K562 (cell line): ENCODE data around the gene MAPK13. TPM values are rescaled to one million over a fixed set of nuclear protein-coding genes. Genes with fewer than 3 reads are reported as not detected.

ENCODE experiments used
- ATAC-seq: fragments of 200-7000 bp; cut with Tn5 transposase; 3 replicates; pipeline ENCODE4 v1.9.1; 2020; ENCODE audit warnings: moderate library complexity
- BruUV-seq: library from RNA; stranded (reverse); fragments of 400-500 nt; replicated peaks from 2 replicates; lab custom pipeline; 2021; lab: Mats Ljungman, UMichigan
- CTCF ChIA-PET: fragments of 300-600 bp; formaldehyde crosslinking; extraction: SDS; loops from one replicate; lab custom pipeline; 2021; ENCODE audit warnings: low intra/inter-chr PET ratio; lab: Yijun Ruan, JAX
- POLR2A ChIA-PET: fragments of 300-600, 350-650 bp; sonication (Branson Sonifier 250); formaldehyde crosslinking; extraction: SDS; loops from one replicate; lab custom pipeline; 2021; ENCODE audit warnings: antibody characterized with exemption, inconsistent platforms; lab: Yijun Ruan, JAX
- DNase-seq, 4 experiments: peaks; one replicate each; pipeline versions ENCODE4 v3.0.0 to v3.0.0-alpha.2; 2011 to 2018; ENCODE audit warnings: low spot score in 3 of 4, mixed read lengths in 3 of 4; ENCODE audit errors: extremely low read depth in 1 of 4
- FAIRE-seq: peaks from 2 replicates; lab custom pipeline; 2011; peaks lifted over from hg19 to GRCh38; lab: Jason Lieb, UNC
- H2AFZ ChIP-seq: 2 replicates; pipeline ENCODE4 v1.6.0; 2011; ENCODE audit warnings: low read depth, low read length, control low read depth, inconsistent platforms
- H3K27ac ChIP-seq: fragments of 200-600 bp; 3 replicates; pipeline ENCODE4 v1.8.0; 2011; ENCODE audit warnings: low read depth, mild to moderate bottlenecking, control low read depth, inconsistent platforms, low read length, moderate library complexity, mixed read lengths; ENCODE audit errors: extremely low read depth
- H3K27me3 ChIP-seq, 2 experiments: fragments of 300-600 bp in 1 of 2; 2 replicates in 1 of 2; 3 replicates in 1 of 2; pipeline versions ENCODE4 v1.6.0 to v1.8.0; 2011; ENCODE audit warnings: inconsistent platforms in 2 of 2, low read length in 2 of 2, mild to moderate bottlenecking in 1 of 2, mixed read lengths in 1 of 2, moderate library complexity in 1 of 2; ENCODE audit not compliant: control insufficient read depth in 2 of 2, insufficient read depth in 2 of 2
- H3K36me3 ChIP-seq: fragments of 300-600 bp; 3 replicates; pipeline ENCODE4 v1.8.0; 2011; ENCODE audit warnings: mild to moderate bottlenecking, low read length, inconsistent platforms; ENCODE audit not compliant: control insufficient read depth, insufficient read depth
- H3K4me1 ChIP-seq, 2 experiments: fragments of 200-600 bp in 1 of 2; replicated peaks in 1 of 2; 2 replicates in 1 of 2; 3 replicates in 1 of 2; pipeline versions ENCODE4 v1.5.1 to v1.8.0; 2011; ENCODE audit warnings: inconsistent platforms in 2 of 2, low read length in 2 of 2, mild to moderate bottlenecking in 1 of 2, mixed read lengths in 1 of 2, moderate library complexity in 1 of 2; ENCODE audit not compliant: control insufficient read depth in 2 of 2, insufficient read depth in 2 of 2
- H3K4me2 ChIP-seq: 2 replicates; pipeline ENCODE4 v1.6.1; 2011; ENCODE audit warnings: low read length, control low read depth, inconsistent platforms, mixed read lengths; ENCODE audit not compliant: insufficient read depth
- H3K4me3 ChIP-seq: fragments of 200-600 bp; sonication (generic), shearing (Covaris generic); 2 replicates; pipeline ENCODE4 v1.5.1; 2016; ENCODE audit warnings: control low read depth, inconsistent platforms
- H3K79me2 ChIP-seq: fragments of 200-600 bp; 3 replicates; pipeline ENCODE4 v1.8.0; 2011; ENCODE audit warnings: low read length, inconsistent platforms; ENCODE audit not compliant: control insufficient read depth, insufficient read depth
- H3K9ac ChIP-seq, 2 experiments: 2 replicates each; pipeline versions ENCODE4 v1.6.0 to v1.6.1; 2011; ENCODE audit warnings: low read depth in 2 of 2, low read length in 2 of 2, control low read depth in 1 of 2, inconsistent platforms in 1 of 2, mild to moderate bottlenecking in 1 of 2, mixed read lengths in 1 of 2; ENCODE audit not compliant: insufficient read depth in 1 of 2
- H3K9me1 ChIP-seq: one replicate; pipeline ENCODE4 v1.6.0; 2011; ENCODE audit warnings: inconsistent platforms, mild to moderate bottlenecking, low read length, moderate library complexity; ENCODE audit not compliant: control insufficient read depth, insufficient read depth
- H3K9me3 ChIP-seq: replicated peaks from 2 replicates; pipeline ENCODE4 v1.5.1; 2011; ENCODE audit warnings: low read depth, low read length, inconsistent platforms; ENCODE audit not compliant: control insufficient read depth, insufficient read depth
- H4K20me1 ChIP-seq: replicated peaks from 2 replicates; pipeline ENCODE4 v1.6.1; 2011; ENCODE audit warnings: low read length, inconsistent platforms, mixed read lengths; ENCODE audit not compliant: control insufficient read depth, insufficient read depth
- COPS2 ChIP-seq: fragments of 450-650 bp; conservative IDR thresholded peaks from 2 replicates; pipeline ENCODE4 v1.6.1; 2016; ENCODE audit warnings: mild to moderate bottlenecking, moderate library complexity
- ILK ChIP-seq: fragments of 450-650 bp; IDR thresholded peaks from 2 replicates; pipeline ENCODE4 v1.6.1; 2016; ENCODE audit warnings: missing genetic modification characterization, low read depth, mild to moderate bottlenecking, missing compliant biosample characterization, moderate library complexity, borderline replicate concordance
- MTF1 ChIP-seq: fragments of 250-450 bp; sonication (Bioruptor Pico); IDR thresholded peaks from 2 replicates; pipeline ENCODE4 v1.9.0; 2021; ENCODE audit warnings: moderate library complexity, mild to moderate bottlenecking, inconsistent platforms, borderline replicate concordance
- TBP ChIP-seq: optimal IDR thresholded peaks from 2 replicates; pipeline ENCODE3; 2011; ENCODE audit warnings: low read depth, low read length, improper control_type of control experiment
- ZNF174 ChIP-seq: fragments of 250-450 bp; sonication (Bioruptor Pico); IDR thresholded peaks from 2 replicates; pipeline ENCODE4 v1.4.0; 2020; ENCODE audit warnings: mild to moderate bottlenecking
- ZNF584 ChIP-seq: fragments of 200-800 bp; sonication (Bioruptor generic); IDR thresholded peaks from 2 replicates; pipeline ENCODE4 v1.6.1; 2016; ENCODE audit warnings: low read depth, mild to moderate bottlenecking, missing genetic modification characterization, missing compliant biosample characterization
- WGBS: fragments of 100-300 bp; shearing (Covaris generic); methylation state at CpG from one replicate; pipeline ENCODE4 v1.1.6; 2016; ENCODE audit warnings: low coverage, mixed read lengths; ENCODE audit not compliant: insufficient coverage; ENCODE audit errors: missing lambda C conversion rate; 5-methylcytosine and 5-hydroxymethylcytosine counted together
- in situ Hi-C: fragments of 300-500 bp; cut with MboI; formaldehyde crosslinking; loops from 4 replicates; pipeline ENCODE4 v1.15.0; 2018; ENCODE audit warnings: inconsistent platforms, mixed read lengths
- intact Hi-C: fragments of 100-400 bp; cut with micrococcal nuclease; formaldehyde crosslinking; loops from 2 replicates; pipeline ENCODE4 v1.14.2; 2022
- polyA plus RNA-seq, 8 experiments: library from polyadenylated mRNA; depleted of rRNA in 4 of 8; stranded (reverse) in 5 of 8; unstranded in 3 of 8; fragments of >200 nt; fragmentation: Nextera tagmentation in 2 of 8; fragmentation: Illumina TruSeq in 1 of 8; extraction: Ambion mirVana in 2 of 8; extraction: Trizol in 1 of 8; gene quantifications; 2 replicates each; pipeline versions ENCODE4 v1.2.1 to v1.2.3, GENCODE V29; 2011 to 2014; ENCODE audit warnings: inconsistent platforms in 1 of 8, missing spikeins in 1 of 8
- total RNA-seq, 7 experiments: library from RNA; depleted of rRNA in 6 of 7; stranded (reverse); fragments of >200 nt in 6 of 7; fragmentation: Illumina TruSeq in 2 of 7; extraction: Trizol in 2 of 7; gene quantifications; 2 replicates each; pipeline versions ENCODE4 v1.2.1 to v1.2.3, GENCODE V29; 2011 to 2021; ENCODE audit warnings: low replicate concordance in 1 of 7
- TF ChIP-seq, protein P1 (sequence below): fragments of 250-450 bp; sonication (Bioruptor Pico); IDR thresholded peaks from 2 replicates; pipeline ENCODE4 v1.5.0; 2020; ENCODE audit warnings: mild to moderate bottlenecking
- TF ChIP-seq, protein P2 (sequence below): fragments of 250-450 bp; sonication (Bioruptor Pico); IDR thresholded peaks from 2 replicates; pipeline ENCODE4 v1.4.0; 2020; ENCODE audit warnings: borderline replicate concordance
- TF ChIP-seq, protein P3 (sequence below): fragments of 250-450 bp; sonication (Bioruptor Pico); IDR thresholded peaks from 2 replicates; pipeline ENCODE4 v1.5.0; 2021; ENCODE audit warnings: mild to moderate bottlenecking, borderline replicate concordance
- TF ChIP-seq, protein P4 (sequence below): sonication (generic); formaldehyde crosslinking; IDR thresholded peaks from 2 replicates; pipeline ENCODE4 v1.8.1; 2022; ENCODE audit warnings: missing genetic modification reagents
- TF ChIP-seq, protein P5 (sequence below): fragments of 450-650 bp; IDR thresholded peaks from one replicate; pipeline ENCODE4 v1.6.1; 2018; ENCODE audit warnings: mild to moderate bottlenecking, moderate library complexity; ENCODE audit not compliant: partially characterized antibody

MAPK13 gene
- total and polyA plus RNA-seq, 9 of the 15 experiments (the other 6 are each of a cell fraction or from before 2014, with no cell fraction given), result 0.03 to 2.3 (median 0.48) TPM; not detected in 1

DNA sequence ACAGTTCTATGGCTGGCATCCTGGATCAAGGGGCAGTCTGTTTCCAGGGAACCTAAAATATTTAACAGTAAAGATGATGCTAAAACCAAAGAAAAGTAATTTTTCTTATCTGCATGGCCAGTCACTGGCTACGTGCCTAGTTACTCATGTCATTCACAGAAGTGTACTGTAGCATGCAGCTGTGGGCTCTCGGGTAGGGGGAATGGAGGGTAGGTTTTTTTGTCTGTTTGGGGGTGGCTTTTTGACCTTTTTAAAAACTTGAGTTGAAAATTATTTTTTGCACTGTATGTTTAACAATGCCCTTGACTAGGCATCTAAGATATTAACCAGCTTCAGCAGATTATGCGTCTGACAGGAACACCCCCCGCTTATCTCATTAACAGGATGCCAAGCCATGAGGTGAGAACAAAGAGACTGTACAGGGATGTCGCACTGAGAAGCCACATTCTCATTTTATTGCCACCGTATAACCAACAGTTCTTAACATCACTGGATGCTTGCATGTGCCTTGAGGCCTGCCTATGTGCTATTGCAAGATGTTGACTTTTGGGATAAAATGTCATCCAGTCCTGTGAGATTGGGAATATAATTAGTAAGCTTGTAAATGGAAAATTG, 30.3 kb upstream of the MAPK13 start:
- H3K4me2 ChIP-seq, result peak overlapping the region; percentile 50
- peak overlapping the region in 1 of 2 experiments; percentile 32; a peak in 2 of 4 replicates for H3K9ac ChIP-seq
- intact Hi-C loops (loop anchor here (1.0 to 10.0 kb wide), 5 partner anchors 18 to 575 kb away; partner anchors contain the start of genes ARMC12 and MAPK14), in situ Hi-C loops (loop anchor here (5.0 kb wide), 1 partner anchor 73 kb away; the partner anchor contains the start of gene MAPK14)
- no peak overlapping the region for H3K4me3 ChIP-seq
- WGBS, result 7% methylated on average over 6 of the region's 6 CpGs
- peak; percentile 72 for ATAC-seq
- H3K9me1 ChIP-seq, result peaks cover 3% of the 10 kb centered on the region
- H3K27ac ChIP-seq, result peak overlapping the region; percentile 60
- peaks cover 49% of the 10 kb centered on the region for H3K36me3 ChIP-seq
- H3K79me2 ChIP-seq, result no peaks in the 10 kb centered on the region
- BruUV-seq, result no TSS peak
- ChIA-PET CTCF (interaction anchor here (0.8 kb wide), 1 partner anchor 73 kb away, joined by 4 read pairs; the partner anchor contains the start of gene MAPK14), POLR2A (interaction anchor here (0.6 to 1.2 kb wide), 4 partner anchors 18 to 333 kb away, joined by 3 read pairs; no protein-coding TSS in a partner anchor)
- peaks cover 9 to 26% of the 10 kb centered on the region in 2 experiments for H3K4me1 ChIP-seq
- no peaks in the 10 kb centered on the region for H3K27me3 ChIP-seq
- no peaks in the 10 kb centered on the region for H4K20me1 ChIP-seq
- DNase-seq, result peak; percentile 64 to 78 (median 72)
- FAIRE-seq, result peak; percentile 49
- peaks cover 1% of the 10 kb centered on the region; the same call in 1 of the 2 replicates for H3K9me3 ChIP-seq
- H2AFZ ChIP-seq, result peak overlapping the region; percentile 43
- TF ChIP-seq, protein P1, sequence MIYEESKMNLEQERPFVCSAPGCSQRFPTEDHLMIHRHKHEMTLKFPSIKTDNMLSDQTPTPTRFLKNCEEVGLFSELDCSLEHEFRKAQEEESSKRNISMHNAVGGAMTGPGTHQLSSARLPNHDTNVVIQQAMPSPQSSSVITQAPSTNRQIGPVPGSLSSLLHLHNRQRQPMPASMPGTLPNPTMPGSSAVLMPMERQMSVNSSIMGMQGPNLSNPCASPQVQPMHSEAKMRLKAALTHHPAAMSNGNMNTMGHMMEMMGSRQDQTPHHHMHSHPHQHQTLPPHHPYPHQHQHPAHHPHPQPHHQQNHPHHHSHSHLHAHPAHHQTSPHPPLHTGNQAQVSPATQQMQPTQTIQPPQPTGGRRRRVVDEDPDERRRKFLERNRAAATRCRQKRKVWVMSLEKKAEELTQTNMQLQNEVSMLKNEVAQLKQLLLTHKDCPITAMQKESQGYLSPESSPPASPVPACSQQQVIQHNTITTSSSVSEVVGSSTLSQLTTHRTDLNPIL, result no peak
- TF ChIP-seq, protein P2, sequence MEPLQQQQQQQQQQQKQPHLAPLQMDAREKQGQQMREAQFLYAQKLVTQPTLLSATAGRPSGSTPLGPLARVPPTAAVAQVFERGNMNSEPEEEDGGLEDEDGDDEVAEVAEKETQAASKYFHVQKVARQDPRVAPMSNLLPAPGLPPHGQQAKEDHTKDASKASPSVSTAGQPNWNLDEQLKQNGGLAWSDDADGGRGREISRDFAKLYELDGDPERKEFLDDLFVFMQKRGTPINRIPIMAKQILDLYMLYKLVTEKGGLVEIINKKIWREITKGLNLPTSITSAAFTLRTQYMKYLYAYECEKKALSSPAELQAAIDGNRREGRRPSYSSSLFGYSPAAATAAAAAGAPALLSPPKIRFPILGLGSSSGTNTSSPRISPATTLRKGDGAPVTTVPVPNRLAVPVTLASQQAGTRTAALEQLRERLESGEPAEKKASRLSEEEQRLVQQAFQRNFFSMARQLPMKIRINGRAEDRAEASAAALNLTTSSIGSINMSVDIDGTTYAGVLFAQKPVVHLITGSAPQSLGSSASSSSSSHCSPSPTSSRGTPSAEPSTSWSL, result no peak
- TF ChIP-seq ZNF584 (no peak), MTF1 (CRISPR knock-in tag) (no peak), ZNF174 (CRISPR knock-in tag) (no peak), TBP (no peak), COPS2 (no peak), ILK (tag) (no peak)
- TF ChIP-seq, protein P3, sequence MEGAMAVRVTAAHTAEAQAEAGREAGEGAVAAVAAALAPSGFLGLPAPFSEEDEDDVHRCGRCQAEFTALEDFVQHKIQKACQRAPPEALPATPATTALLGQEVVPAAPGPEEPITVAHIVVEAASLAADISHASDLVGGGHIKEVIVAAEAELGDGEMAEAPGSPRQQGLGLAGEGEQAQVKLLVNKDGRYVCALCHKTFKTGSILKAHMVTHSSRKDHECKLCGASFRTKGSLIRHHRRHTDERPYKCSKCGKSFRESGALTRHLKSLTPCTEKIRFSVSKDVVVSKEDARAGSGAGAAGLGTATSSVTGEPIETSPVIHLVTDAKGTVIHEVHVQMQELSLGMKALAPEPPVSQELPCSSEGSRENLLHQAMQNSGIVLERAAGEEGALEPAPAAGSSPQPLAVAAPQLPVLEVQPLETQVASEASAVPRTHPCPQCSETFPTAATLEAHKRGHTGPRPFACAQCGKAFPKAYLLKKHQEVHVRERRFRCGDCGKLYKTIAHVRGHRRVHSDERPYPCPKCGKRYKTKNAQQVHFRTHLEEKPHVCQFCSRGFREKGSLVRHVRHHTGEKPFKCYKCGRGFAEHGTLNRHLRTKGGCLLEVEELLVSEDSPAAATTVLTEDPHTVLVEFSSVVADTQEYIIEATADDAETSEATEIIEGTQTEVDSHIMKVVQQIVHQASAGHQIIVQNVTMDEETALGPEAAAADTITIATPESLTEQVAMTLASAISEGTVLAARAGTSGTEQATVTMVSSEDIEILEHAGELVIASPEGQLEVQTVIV, result no peak
- TF ChIP-seq, protein P4, sequence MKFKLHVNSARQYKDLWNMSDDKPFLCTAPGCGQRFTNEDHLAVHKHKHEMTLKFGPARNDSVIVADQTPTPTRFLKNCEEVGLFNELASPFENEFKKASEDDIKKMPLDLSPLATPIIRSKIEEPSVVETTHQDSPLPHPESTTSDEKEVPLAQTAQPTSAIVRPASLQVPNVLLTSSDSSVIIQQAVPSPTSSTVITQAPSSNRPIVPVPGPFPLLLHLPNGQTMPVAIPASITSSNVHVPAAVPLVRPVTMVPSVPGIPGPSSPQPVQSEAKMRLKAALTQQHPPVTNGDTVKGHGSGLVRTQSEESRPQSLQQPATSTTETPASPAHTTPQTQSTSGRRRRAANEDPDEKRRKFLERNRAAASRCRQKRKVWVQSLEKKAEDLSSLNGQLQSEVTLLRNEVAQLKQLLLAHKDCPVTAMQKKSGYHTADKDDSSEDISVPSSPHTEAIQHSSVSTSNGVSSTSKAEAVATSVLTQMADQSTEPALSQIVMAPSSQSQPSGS (CRISPR knock-in tag), result no peak
- TF ChIP-seq, protein P5, sequence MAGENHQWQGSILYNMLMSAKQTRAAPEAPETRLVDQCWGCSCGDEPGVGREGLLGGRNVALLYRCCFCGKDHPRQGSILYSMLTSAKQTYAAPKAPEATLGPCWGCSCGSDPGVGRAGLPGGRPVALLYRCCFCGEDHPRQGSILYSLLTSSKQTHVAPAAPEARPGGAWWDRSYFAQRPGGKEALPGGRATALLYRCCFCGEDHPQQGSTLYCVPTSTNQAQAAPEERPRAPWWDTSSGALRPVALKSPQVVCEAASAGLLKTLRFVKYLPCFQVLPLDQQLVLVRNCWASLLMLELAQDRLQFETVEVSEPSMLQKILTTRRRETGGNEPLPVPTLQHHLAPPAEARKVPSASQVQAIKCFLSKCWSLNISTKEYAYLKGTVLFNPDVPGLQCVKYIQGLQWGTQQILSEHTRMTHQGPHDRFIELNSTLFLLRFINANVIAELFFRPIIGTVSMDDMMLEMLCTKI, result no peak
